H1 (cell line): ENCODE measurements around the gene ADAMTS3. TPM values are rescaled to one million over a fixed set of nuclear protein-coding genes. Genes with fewer than 3 reads are reported as not detected.

Experiments
- CBX8 ChIP-seq: fragments of 300-800, 300-1000 bp; sonication (generic); IDR thresholded peaks from 2 replicates; pipeline ENCODE4 v1.7.1; 2016; ENCODE audit warnings: low read depth, low read length, borderline replicate concordance
- MAFK ChIP-seq: IDR thresholded peaks from 2 replicates; pipeline ENCODE4 v1.6.1; 2012; ENCODE audit warnings: low read depth, mild to moderate bottlenecking, improper control_type of control experiment, low read length
- RAD21 ChIP-seq, 2 experiments: IDR thresholded peaks in 1 of 2; conservative IDR thresholded peaks in 1 of 2; 2 replicates each; pipeline ENCODE4 v1.6.1; 2011; ENCODE audit warnings: low read depth in 2 of 2, low read length in 2 of 2, improper control_type of control experiment in 1 of 2, inconsistent platforms in 1 of 2, mild to moderate bottlenecking in 1 of 2, moderate library complexity in 1 of 2
- ZNF274 ChIP-seq: IDR thresholded peaks from 2 replicates; pipeline ENCODE4 v1.7.0; 2012; ENCODE audit warnings: low read length, borderline replicate concordance; ENCODE audit errors: extremely low read depth
- polyA plus RNA-seq, 7 experiments: library from polyadenylated mRNA; depleted of rRNA in 3 of 7; stranded (reverse) in 5 of 7; unstranded in 2 of 7; fragments of >200 nt in 5 of 7; fragments of 200-250 nt in 2 of 7; gene quantifications; 1 replicate in 5 of 7; 2 replicates in 1 of 7; 4 replicates in 1 of 7; pipeline versions ENCODE4 v1.2.1 to v1.2.3, GENCODE V29; 2011 to 2013; ENCODE audit warnings: missing spikeins in 2 of 7, mixed read lengths in 2 of 7
- total RNA-seq: library from RNA; stranded (reverse); fragmentation: NEBNext Ultra II Directional; extraction: Animal tissue kit (Norgen Biotek cat#: 25700); gene quantifications from 2 replicates; pipeline ENCODE4 v1.2.1, GENCODE V29; 2021

Gene ADAMTS3
- total and polyA plus RNA-seq, 2 of the 8 experiments (the other 6 are each of a cell fraction or from before 2014, with no cell fraction given) = 1.3 to 3.4 TPM

GRCh38 chr4:72591547-72592454 is 22.8 kb upstream of the ADAMTS3 start (continued):
- no peak for TF ChIP-seq ZNF274
- TF ChIP-seq RAD21 (IDR thresholded peaks at IDR 0.05 in 1 of 2, conservative IDR thresholded peaks at IDR 0.05 in 1 of 2; ENCODE audit: low read depth in 2 of 2, low read length in 2 of 2) = no peak
- no peak for TF ChIP-seq CBX8
- no peak for TF ChIP-seq MAFK
